RWPE2 (cell line): Measurements from ENCODE around the gene TSPAN4.

Experiments
- ATAC-seq: fragments of 200-7000 bp; cut with Tn5 transposase; 3 replicates; pipeline ENCODE4 v1.9.1; 2021; ENCODE audit warnings: low read depth
- DNase-seq: peaks from one replicate; pipeline ENCODE4 v3.0.0-alpha.2; 2020; ENCODE audit warnings: low spot score
- H3K27ac ChIP-seq: fragments of 450-650 bp; 2 replicates; pipeline ENCODE4 v1.5.1; 2017; ENCODE audit warnings: mild to moderate bottlenecking; ENCODE audit not compliant: poor library complexity, severe bottlenecking
- H3K27me3 ChIP-seq: fragments of 250-450 bp; sonication (Bioruptor Pico); 2 replicates; pipeline ENCODE4 v1.5.1; 2021; ENCODE audit warnings: mild to moderate bottlenecking, moderate library complexity; ENCODE audit not compliant: insufficient read depth, poor library complexity, severe bottlenecking
- H3K36me3 ChIP-seq: fragments of 250-450 bp; sonication (Bioruptor Pico); 2 replicates; pipeline ENCODE4 v1.5.1; 2020; ENCODE audit warnings: low read depth, mild to moderate bottlenecking, moderate library complexity
- H3K4me1 ChIP-seq: fragments of 250-450 bp; sonication (Bioruptor Pico); 2 replicates; pipeline ENCODE4 v1.5.1; 2021; ENCODE audit warnings: mild to moderate bottlenecking, moderate library complexity; ENCODE audit not compliant: insufficient read depth, poor library complexity, severe bottlenecking
- H3K4me3 ChIP-seq: fragments of 250-450 bp; sonication (Bioruptor Pico); 2 replicates; pipeline ENCODE4 v1.5.1; 2021; ENCODE audit warnings: mild to moderate bottlenecking, moderate library complexity; ENCODE audit not compliant: severe bottlenecking
- H3K9me3 ChIP-seq: fragments of 250-450 bp; sonication (Bioruptor Pico); 2 replicates; pipeline ENCODE4 v1.5.1; 2021; ENCODE audit warnings: mild to moderate bottlenecking, moderate library complexity; ENCODE audit not compliant: severe bottlenecking
- TF ChIP-seq, protein P1 (sequence below): fragments of 450-650 bp; IDR thresholded peaks from one replicate; pipeline ENCODE4 v1.5.1; 2017; ENCODE audit warnings: mild to moderate bottlenecking, moderate library complexity; ENCODE audit not compliant: poor library complexity, severe bottlenecking

TSPAN4 gene

DNA sequence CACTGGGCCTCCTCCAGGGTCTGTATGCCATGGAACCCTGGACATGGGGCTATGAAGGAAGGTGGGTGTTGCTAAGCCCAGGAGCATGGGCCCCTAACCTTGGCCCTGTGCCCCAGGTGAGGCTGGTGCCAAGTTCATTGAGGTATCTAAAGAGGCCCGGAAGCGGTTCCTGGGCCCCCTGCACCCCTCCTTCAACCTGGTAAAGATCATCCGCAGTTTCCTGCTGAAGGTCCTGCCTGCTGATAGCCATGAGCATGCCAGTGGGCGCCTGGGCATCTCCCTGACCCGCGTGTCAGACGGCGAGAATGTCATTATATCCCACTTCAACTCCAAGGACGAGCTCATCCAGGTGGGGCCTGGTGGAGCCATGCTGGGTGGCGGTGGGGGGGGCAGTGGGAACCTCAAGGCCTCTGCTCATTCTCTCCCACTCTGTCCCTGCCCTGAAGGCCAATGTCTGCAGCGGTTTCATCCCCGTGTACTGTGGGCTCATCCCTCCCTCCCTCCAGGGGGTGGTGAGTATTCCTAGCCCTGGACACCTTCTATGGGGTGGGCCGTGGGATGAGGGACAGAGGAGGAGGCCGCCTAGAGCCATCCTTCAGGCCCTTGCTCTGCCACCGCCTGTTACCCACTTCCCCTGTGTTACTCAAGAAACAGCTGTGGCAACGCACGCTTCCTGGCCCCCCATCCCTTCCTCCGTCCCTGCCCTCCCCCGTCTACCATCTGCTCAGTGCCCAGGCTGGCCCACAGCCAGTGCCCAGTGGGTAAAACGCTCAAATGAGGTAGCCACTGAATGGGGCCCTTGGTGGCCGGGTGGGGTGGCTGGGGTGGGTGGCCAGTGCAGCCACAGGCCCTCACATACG is 20.9 kb upstream of the TSPAN4 start:
- ATAC-seq (no peak), DNase-seq (no peak)
- H3K27ac ChIP-seq: peak overlapping the region; percentile 77
- peaks cover 5% of the 10 kb centered on the region for H3K27me3 ChIP-seq
- no peaks in the 10 kb centered on the region for H3K9me3 ChIP-seq
- H3K4me3 ChIP-seq: no peak overlapping the region
- H3K4me1 ChIP-seq: peaks cover 15% of the 10 kb centered on the region
- no peaks in the 10 kb centered on the region for H3K36me3 ChIP-seq
- TF ChIP-seq, protein P1, sequence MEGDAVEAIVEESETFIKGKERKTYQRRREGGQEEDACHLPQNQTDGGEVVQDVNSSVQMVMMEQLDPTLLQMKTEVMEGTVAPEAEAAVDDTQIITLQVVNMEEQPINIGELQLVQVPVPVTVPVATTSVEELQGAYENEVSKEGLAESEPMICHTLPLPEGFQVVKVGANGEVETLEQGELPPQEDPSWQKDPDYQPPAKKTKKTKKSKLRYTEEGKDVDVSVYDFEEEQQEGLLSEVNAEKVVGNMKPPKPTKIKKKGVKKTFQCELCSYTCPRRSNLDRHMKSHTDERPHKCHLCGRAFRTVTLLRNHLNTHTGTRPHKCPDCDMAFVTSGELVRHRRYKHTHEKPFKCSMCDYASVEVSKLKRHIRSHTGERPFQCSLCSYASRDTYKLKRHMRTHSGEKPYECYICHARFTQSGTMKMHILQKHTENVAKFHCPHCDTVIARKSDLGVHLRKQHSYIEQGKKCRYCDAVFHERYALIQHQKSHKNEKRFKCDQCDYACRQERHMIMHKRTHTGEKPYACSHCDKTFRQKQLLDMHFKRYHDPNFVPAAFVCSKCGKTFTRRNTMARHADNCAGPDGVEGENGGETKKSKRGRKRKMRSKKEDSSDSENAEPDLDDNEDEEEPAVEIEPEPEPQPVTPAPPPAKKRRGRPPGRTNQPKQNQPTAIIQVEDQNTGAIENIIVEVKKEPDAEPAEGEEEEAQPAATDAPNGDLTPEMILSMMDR: no peak

DNA sequence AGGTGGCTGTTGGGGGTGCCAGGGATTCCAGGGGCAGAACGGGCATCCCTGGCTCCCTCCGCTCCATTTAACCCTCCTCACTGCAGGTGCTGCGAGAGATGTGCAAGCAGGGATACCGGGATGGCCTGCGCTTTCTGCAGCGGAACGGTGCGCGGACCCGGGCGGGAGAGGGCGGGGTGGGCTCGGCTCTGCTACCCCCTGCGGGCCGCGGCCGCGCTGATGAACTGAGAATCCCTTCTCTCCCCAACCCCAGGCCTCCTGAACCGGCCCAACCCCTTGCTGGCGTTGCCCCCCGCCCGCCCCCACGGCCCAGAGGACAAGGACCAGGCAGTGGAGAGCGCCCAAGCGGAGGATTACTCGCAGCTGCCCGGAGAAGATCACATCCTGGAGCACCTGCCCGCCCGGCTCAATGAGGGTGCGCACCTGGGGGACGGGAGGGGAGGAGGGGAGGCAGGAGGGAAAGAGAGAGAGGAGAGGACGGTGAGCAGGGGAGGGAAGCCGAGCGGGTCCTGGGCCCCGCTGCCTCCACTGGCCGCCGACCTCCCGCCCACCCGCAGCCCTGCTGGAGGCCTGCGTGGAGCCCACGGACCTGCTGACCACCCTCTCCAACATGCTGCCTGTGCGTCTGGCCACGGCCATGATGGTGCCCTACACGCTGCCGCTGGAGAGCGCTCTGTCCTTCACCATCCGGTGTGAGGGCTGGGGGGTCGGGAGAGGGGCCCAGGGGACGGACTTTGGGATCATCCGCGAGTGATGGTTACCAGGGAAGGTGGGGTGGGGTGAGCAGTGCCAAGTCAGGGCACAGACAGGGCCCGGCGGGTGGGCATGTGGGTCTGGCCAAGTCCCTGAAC is 19.0 kb upstream of the TSPAN4 start:
- TF ChIP-seq, protein P1: no peak
- no peak overlapping the region for H3K4me3 ChIP-seq

DNA sequence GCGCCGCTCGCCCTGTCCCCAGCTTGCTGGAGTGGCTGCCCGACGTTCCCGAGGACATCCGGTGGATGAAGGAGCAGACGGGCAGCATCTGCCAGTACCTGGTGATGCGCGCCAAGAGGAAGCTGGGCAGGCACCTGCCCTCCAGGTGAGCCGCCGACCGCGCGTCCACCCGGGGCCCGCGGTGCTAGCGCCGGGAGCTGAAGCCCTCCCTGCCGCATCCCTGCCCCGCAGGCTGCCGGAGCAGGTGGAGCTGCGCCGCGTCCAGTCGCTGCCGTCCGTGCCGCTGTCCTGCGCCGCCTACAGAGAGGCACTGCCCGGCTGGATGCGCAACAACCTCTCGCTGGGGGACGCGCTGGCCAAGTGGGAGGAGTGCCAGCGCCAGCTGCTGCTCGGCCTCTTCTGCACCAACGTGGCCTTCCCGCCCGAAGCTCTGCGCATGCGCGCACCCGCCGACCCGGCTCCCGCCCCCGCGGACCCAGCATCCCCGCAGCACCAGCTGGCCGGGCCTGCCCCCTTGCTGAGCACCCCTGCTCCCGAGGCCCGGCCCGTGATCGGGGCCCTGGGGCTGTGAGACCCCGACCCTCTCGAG is 18.3 kb upstream of the TSPAN4 start:
- no peak for DNase-seq
- H3K4me1 ChIP-seq: peaks cover 13% of the 10 kb centered on the region
- TF ChIP-seq, protein P1: no peak
- H3K27ac ChIP-seq: no peak overlapping the region
- H3K4me3 ChIP-seq: no peak overlapping the region
- peaks cover 13% of the 10 kb centered on the region for H3K27me3 ChIP-seq
- ATAC-seq: no peak
- no peaks in the 10 kb centered on the region for H3K36me3 ChIP-seq
- H3K9me3 ChIP-seq: no peaks in the 10 kb centered on the region

More for the DNA sequence above, 19.0 kb upstream of the TSPAN4 start:
- H3K27me3 ChIP-seq: peaks cover 10% of the 10 kb centered on the region
- H3K27ac ChIP-seq: no peak overlapping the region
- no peak for ATAC-seq
- peaks cover 14% of the 10 kb centered on the region for H3K4me1 ChIP-seq
- H3K9me3 ChIP-seq: no peaks in the 10 kb centered on the region
- H3K36me3 ChIP-seq: no peaks in the 10 kb centered on the region
- no peak for DNase-seq

DNA sequence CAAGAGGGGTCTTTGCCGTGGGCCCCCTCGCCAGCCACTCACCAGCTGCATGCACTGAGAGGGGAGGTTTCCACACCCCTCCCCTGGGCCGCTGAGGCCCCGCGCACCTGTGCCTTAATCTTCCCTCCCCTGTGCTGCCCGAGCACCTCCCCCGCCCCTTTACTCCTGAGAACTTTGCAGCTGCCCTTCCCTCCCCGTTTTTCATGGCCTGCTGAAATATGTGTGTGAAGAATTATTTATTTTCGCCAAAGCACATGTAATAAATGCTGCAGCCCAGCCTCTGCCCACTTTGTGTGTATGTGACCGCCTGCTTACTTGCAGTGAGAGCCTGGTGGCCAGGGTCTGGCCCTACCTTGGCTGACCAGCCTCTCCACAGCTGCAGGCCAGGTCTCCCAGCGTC is 17.7 kb upstream of the TSPAN4 start:
- TF ChIP-seq, protein P1: no peak
- H3K4me3 ChIP-seq: no peak overlapping the region
- no peaks in the 10 kb centered on the region for H3K36me3 ChIP-seq
- ATAC-seq: no peak
- no peaks in the 10 kb centered on the region for H3K9me3 ChIP-seq
- no peak for DNase-seq
- peaks cover 18% of the 10 kb centered on the region for H3K27me3 ChIP-seq
- H3K27ac ChIP-seq: no peak overlapping the region
- peaks cover 13% of the 10 kb centered on the region for H3K4me1 ChIP-seq
